H1 (cell line): ENCODE measurements around the gene PRSS21. TPM values are rescaled to one million over a fixed set of nuclear protein-coding genes. Genes with fewer than 3 reads are reported as not detected.

Experiments
- CTCF ChIA-PET: fragments of 300-600 bp; sonication (Branson Sonifier 250); formaldehyde crosslinking; loops from one replicate; lab custom pipeline; 2021; ENCODE audit not compliant: partially characterized antibody; lab: Charles Lee
- POLR2A ChIA-PET: fragments of 300-600 bp; sonication (Branson Sonifier 250); formaldehyde crosslinking; loops from one replicate; lab custom pipeline; 2021; ENCODE audit warnings: inconsistent platforms; ENCODE audit not compliant: partially characterized antibody; lab: Charles Lee
- DNase-seq, 2 experiments: peaks; one replicate each; pipeline versions ENCODE4 v3.0.0 to v3.0.0-alpha.2; 2010 to 2022; ENCODE audit warnings: low spot score in 2 of 2, low read depth in 1 of 2, mixed read lengths in 1 of 2
- FAIRE-seq: peaks from 2 replicates; lab custom pipeline; 2011; peaks lifted over from hg19 to GRCh38; lab: Jason Lieb, UNC
- H2AFZ ChIP-seq: 2 replicates; pipeline ENCODE4 v1.8.1; 2012; ENCODE audit warnings: low read length, inconsistent platforms
- H2AK5ac ChIP-seq: 2 replicates; pipeline ENCODE4 v1.6.1; 2013; ENCODE audit warnings: low read depth, low read length
- H2BK120ac ChIP-seq: replicated peaks from 2 replicates; pipeline ENCODE3; 2013; ENCODE audit warnings: low read depth, low read length, inconsistent platforms
- H2BK12ac ChIP-seq: 2 replicates; pipeline ENCODE4 v1.6.1; 2013; ENCODE audit warnings: low read depth, low read length
- H2BK15ac ChIP-seq: 2 replicates; pipeline ENCODE4 v1.6.1; 2013; ENCODE audit warnings: low read length
- H2BK20ac ChIP-seq: 2 replicates; pipeline ENCODE4 v1.6.1; 2013; ENCODE audit warnings: low read length
- H2BK5ac ChIP-seq: 2 replicates; pipeline ENCODE4 v1.6.1; 2013; ENCODE audit warnings: low read depth, low read length
- H3K14ac ChIP-seq: 2 replicates; pipeline ENCODE4 v1.6.1; 2013; ENCODE audit warnings: inconsistent platforms; ENCODE audit not compliant: insufficient read length
- H3K18ac ChIP-seq: 2 replicates; pipeline ENCODE4 v1.6.1; 2013; ENCODE audit warnings: low read length; ENCODE audit errors: extremely low read depth
- H3K23ac ChIP-seq: 2 replicates; pipeline ENCODE4 v1.6.1; 2013; ENCODE audit warnings: inconsistent platforms; ENCODE audit not compliant: insufficient read length
- H3K23me2 ChIP-seq: 2 replicates; pipeline ENCODE4 v1.6.1; 2013; ENCODE audit warnings: low read depth, low read length
- H3K27ac ChIP-seq: 2 replicates; pipeline ENCODE4 v1.6.1; 2011; ENCODE audit warnings: low read depth, low read length, inconsistent platforms
- H3K27me3 ChIP-seq, 4 experiments: replicated peaks in 1 of 4; 1 replicate in 1 of 4; 2 replicates in 3 of 4; pipeline versions ENCODE4 v1.6.1 to v1.8.1; 2011 to 2013; ENCODE audit warnings: low read length in 3 of 4, mild to moderate bottlenecking in 3 of 4, inconsistent platforms in 2 of 4, mixed read lengths in 2 of 4, moderate library complexity in 1 of 4; ENCODE audit not compliant: control insufficient read depth in 3 of 4, insufficient read depth in 3 of 4; ENCODE audit errors: extremely low read depth in 1 of 4
- H3K36me3 ChIP-seq, 4 experiments: 2 replicates each; pipeline versions ENCODE4 v1.6.1 to v1.8.1; 2011 to 2013; ENCODE audit warnings: mild to moderate bottlenecking in 4 of 4, low read length in 3 of 4, moderate library complexity in 2 of 4, control low read depth in 1 of 4, inconsistent platforms in 1 of 4; ENCODE audit not compliant: insufficient read depth in 4 of 4, control insufficient read depth in 2 of 4
- H3K4ac ChIP-seq: replicated peaks from 2 replicates; pipeline ENCODE3; 2013; ENCODE audit warnings: low read length, low read depth, mixed read lengths, inconsistent platforms; ENCODE audit not compliant: insufficient read length
- H3K4me1 ChIP-seq, 4 experiments: replicated peaks in 1 of 4; 1 replicate in 1 of 4; 2 replicates in 3 of 4; pipeline versions ENCODE4 v1.6.1 to v1.8.1; 2011 to 2013; ENCODE audit warnings: low read length in 3 of 4, inconsistent platforms in 2 of 4, mixed read lengths in 1 of 4; ENCODE audit not compliant: insufficient read depth in 4 of 4, control insufficient read depth in 3 of 4
- H3K4me2 ChIP-seq, 2 experiments: 2 replicates each; pipeline versions ENCODE4 v1.6.1 to v1.8.1; 2011 to 2013; ENCODE audit warnings: low read depth in 2 of 2, low read length in 2 of 2, control low read depth in 1 of 2, inconsistent platforms in 1 of 2, mild to moderate bottlenecking in 1 of 2; ENCODE audit not compliant: insufficient read depth in 1 of 2
- H3K4me3 ChIP-seq, 4 experiments: fragments of 200-600, 300-600 bp in 1 of 4; sonication (generic), shearing (Covaris generic), sonication (Bioruptor Twin) in 1 of 4; 2 replicates each; pipeline versions ENCODE4 v1.5.1 to v1.8.1; 2011 to 2016; ENCODE audit warnings: low read length in 4 of 4, low read depth in 3 of 4, control low read depth in 2 of 4, inconsistent platforms in 2 of 4, mild to moderate bottlenecking in 2 of 4, mixed read lengths in 1 of 4, moderate library complexity in 1 of 4; ENCODE audit not compliant: insufficient read depth in 2 of 4; ENCODE audit errors: extremely low read depth in 1 of 4
- H3K56ac ChIP-seq: replicated peaks from 2 replicates; pipeline ENCODE3; 2013; ENCODE audit warnings: low read depth, mild to moderate bottlenecking, mixed read lengths, low read length, inconsistent platforms; ENCODE audit not compliant: insufficient read length
- H3K79me1 ChIP-seq: 2 replicates; pipeline ENCODE4 v1.6.1; 2013; ENCODE audit warnings: low read depth, low read length, control low read depth
- H3K79me2 ChIP-seq, 2 experiments: 2 replicates each; pipeline versions ENCODE4 v1.6.1 to v1.8.1; 2012 to 2013; ENCODE audit warnings: low read length in 2 of 2, mild to moderate bottlenecking in 2 of 2, inconsistent platforms in 1 of 2; ENCODE audit not compliant: insufficient read depth in 2 of 2, control insufficient read depth in 1 of 2
- H3K9ac ChIP-seq, 4 experiments: replicated peaks in 1 of 4; 1 replicate in 1 of 4; 2 replicates in 3 of 4; pipeline versions ENCODE4 v1.6.1 to v1.8.1; 2011 to 2013; ENCODE audit warnings: low read depth in 3 of 4, low read length in 3 of 4, control low read depth in 2 of 4, mild to moderate bottlenecking in 2 of 4, moderate library complexity in 2 of 4, inconsistent platforms in 1 of 4; ENCODE audit errors: extremely low read depth in 1 of 4
- H3K9me3 ChIP-seq, 2 experiments: 2 replicates each; pipeline versions ENCODE4 v1.6.1 to v1.8.1; 2012 to 2013; ENCODE audit warnings: mild to moderate bottlenecking in 2 of 2, moderate library complexity in 2 of 2, control low read depth in 1 of 2, inconsistent platforms in 1 of 2, low read depth in 1 of 2, low read length in 1 of 2, mixed read lengths in 1 of 2; ENCODE audit not compliant: insufficient read depth in 2 of 2
- H4K20me1 ChIP-seq, 2 experiments: replicated peaks in 1 of 2; 2 replicates each; pipeline versions ENCODE3 to v1.8.1; 2011 to 2013; ENCODE audit warnings: inconsistent platforms in 2 of 2, low read length in 2 of 2, mild to moderate bottlenecking in 1 of 2; ENCODE audit not compliant: insufficient read depth in 2 of 2, control insufficient read depth in 1 of 2
- H4K5ac ChIP-seq: 2 replicates; pipeline ENCODE4 v1.6.1; 2013; ENCODE audit warnings: low read length, low read depth, mixed read lengths, inconsistent platforms; ENCODE audit not compliant: insufficient read length
- H4K8ac ChIP-seq: 2 replicates; pipeline ENCODE4 v1.8.0; 2013; ENCODE audit warnings: mild to moderate bottlenecking, moderate library complexity, low read length, inconsistent platforms; ENCODE audit not compliant: insufficient read depth; ENCODE audit errors: extremely low read depth
- H4K91ac ChIP-seq: replicated peaks from 2 replicates; pipeline ENCODE3; 2013; ENCODE audit warnings: low read length, mixed read lengths, inconsistent platforms; ENCODE audit not compliant: insufficient read length
- BACH1 ChIP-seq: IDR thresholded peaks from 2 replicates; pipeline ENCODE4 v1.6.1; 2012; ENCODE audit warnings: low read length, improper control_type of control experiment
- GTF2F1 ChIP-seq: IDR thresholded peaks from 2 replicates; pipeline ENCODE4 v1.6.1; 2012; ENCODE audit warnings: low read depth, low read length, improper control_type of control experiment, borderline replicate concordance
- HDAC6 ChIP-seq: IDR thresholded peaks from one replicate; pipeline ENCODE4 v1.7.1; 2012; ENCODE audit warnings: low read depth, mild to moderate bottlenecking, inconsistent platforms, low read length, moderate library complexity
- KDM5A ChIP-seq: fragments of 200-600 bp; IDR thresholded peaks from 2 replicates; pipeline ENCODE4 v1.7.1; 2012; ENCODE audit warnings: mild to moderate bottlenecking, low read length, inconsistent platforms, mixed read lengths
- NRF1 ChIP-seq: IDR thresholded peaks from 2 replicates; pipeline ENCODE4 v1.6.1; 2011; ENCODE audit warnings: mild to moderate bottlenecking, low read depth, low read length, improper control_type of control experiment
- POU5F1 ChIP-seq: IDR thresholded peaks from 2 replicates; pipeline ENCODE4 v1.6.1; 2011; ENCODE audit warnings: low read depth, mild to moderate bottlenecking, low read length, moderate library complexity
- RXRA ChIP-seq: IDR thresholded peaks from 2 replicates; pipeline ENCODE4 v1.6.1; 2011; ENCODE audit warnings: low read depth, mild to moderate bottlenecking, low read length, moderate library complexity; ENCODE audit not compliant: insufficient read depth
- SIN3A ChIP-seq, 2 experiments: IDR thresholded peaks in 1 of 2; conservative IDR thresholded peaks in 1 of 2; 2 replicates each; pipeline ENCODE4 v1.6.1; 2011 to 2012; ENCODE audit warnings: low read length in 2 of 2, improper control_type of control experiment in 1 of 2, low read depth in 1 of 2, mild to moderate bottlenecking in 1 of 2
- TAF7 ChIP-seq: optimal IDR thresholded peaks from 2 replicates; pipeline ENCODE3; 2011; ENCODE audit warnings: low read depth, mild to moderate bottlenecking, inconsistent platforms, low read length, moderate library complexity, borderline replicate concordance
- TBP ChIP-seq: IDR thresholded peaks from 2 replicates; pipeline ENCODE4 v1.6.1; 2011; ENCODE audit warnings: low read depth, low read length, improper control_type of control experiment
- WGBS, 2 experiments: shearing (Covaris generic) in 1 of 2; methylation state at CpG; one replicate each; pipeline versions ENCODE4 v1.1.6 to v1.1.7; 2013 to 2015; ENCODE audit warnings: low lambda C conversion rate in 2 of 2, mixed read lengths in 2 of 2, inconsistent platforms in 1 of 2, low coverage in 1 of 2, missing lambda C conversion rate in 1 of 2; ENCODE audit not compliant: insufficient replicate concordance in 2 of 2, insufficient coverage in 1 of 2, insufficient read length in 1 of 2; ENCODE audit errors: extremely low coverage in 1 of 2, missing lambda C conversion rate in 1 of 2; 5-methylcytosine and 5-hydroxymethylcytosine counted together
- polyA plus RNA-seq, 7 experiments: library from polyadenylated mRNA; depleted of rRNA in 3 of 7; stranded (reverse) in 5 of 7; unstranded in 2 of 7; fragments of >200 nt in 5 of 7; fragments of 200-250 nt in 2 of 7; gene quantifications; 1 replicate in 5 of 7; 2 replicates in 1 of 7; 4 replicates in 1 of 7; pipeline versions ENCODE4 v1.2.1 to v1.2.3, GENCODE V29; 2011 to 2013; ENCODE audit warnings: missing spikeins in 2 of 7, mixed read lengths in 2 of 7
- total RNA-seq: library from RNA; stranded (reverse); fragmentation: NEBNext Ultra II Directional; extraction: Animal tissue kit (Norgen Biotek cat#: 25700); gene quantifications from 2 replicates; pipeline ENCODE4 v1.2.1, GENCODE V29; 2021
- TF ChIP-seq, protein P1 (sequence below), 3 experiments: IDR thresholded peaks; 1 replicate in 2 of 3; 2 replicates in 1 of 3; pipeline versions ENCODE4 v1.5.1 to v1.6.1; 2011; ENCODE audit warnings: low read length in 3 of 3, mild to moderate bottlenecking in 3 of 3, inconsistent platforms in 2 of 3, low read depth in 1 of 3, moderate library complexity in 1 of 3; ENCODE audit not compliant: insufficient read depth in 1 of 3; ENCODE audit errors: control extremely low read depth in 1 of 3

PRSS21 gene
- total and polyA plus RNA-seq, 2 of the 8 experiments (the other 6 are each of a cell fraction or from before 2014, with no cell fraction given): 0.76 to 1.0 TPM

DNA sequence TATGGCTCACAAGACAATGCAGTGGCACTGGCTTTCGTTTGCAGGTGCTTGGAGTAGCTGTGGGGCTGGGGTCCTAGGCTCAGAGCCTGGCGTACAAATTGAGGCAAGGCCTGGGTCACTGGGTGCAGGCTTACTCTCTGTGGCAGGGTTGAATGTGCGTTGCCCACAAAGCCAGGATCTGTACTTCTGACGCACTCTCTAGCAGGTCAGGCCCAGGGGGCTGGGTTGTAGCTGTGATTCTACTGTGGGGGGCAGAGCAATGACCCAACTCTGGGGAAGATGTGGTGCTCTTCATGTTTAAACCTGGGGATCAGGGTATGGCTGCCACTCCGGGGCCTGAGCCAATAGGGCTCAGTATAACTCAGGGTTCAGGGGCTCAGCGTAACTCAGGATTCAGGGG lies 6.4 kb upstream of the PRSS21 start:
- Histone ChIP-seq H2AFZ (no peak overlapping the region), H3K18ac (no peak overlapping the region), H2BK5ac (no peak overlapping the region), H3K4ac (no peak overlapping the region), H3K27ac (no peak overlapping the region), H4K91ac (no peak overlapping the region), H4K8ac (no peak overlapping the region), H2BK20ac (no peak overlapping the region), H3K9ac (no peak overlapping the region), H2AK5ac (no peak overlapping the region), H4K5ac (no peak overlapping the region), H3K36me3 (no peaks in the 10 kb centered on the region), H2BK12ac (no peak overlapping the region), H3K79me1 (no peaks in the 10 kb centered on the region), H3K79me2 (no peaks in the 10 kb centered on the region), H4K20me1 (peaks cover 0 to 2% of the 10 kb centered on the region in 2 experiments), H3K9me3 (peaks cover 0 to 5% of the 10 kb centered on the region in 2 experiments; a peak in 1 of 4 replicates), H2BK15ac (no peak overlapping the region), H3K23me2 (no peaks in the 10 kb centered on the region), H3K4me2 (no peak overlapping the region), H3K4me1 (peaks cover 0 to 7% (median 1%) of the 10 kb centered on the region in 4 experiments; a peak in 2 of 7 replicates), H3K14ac (no peak overlapping the region), H3K56ac (no peak overlapping the region), H3K27me3 (0 out of 7 replicates have a peak, but pooled peaks cover 0 to 2% (median 0%) of the 10 kb centered on the region in 4 experiments), H3K4me3 (no peak overlapping the region), H3K23ac (no peak overlapping the region), H2BK120ac (no peak overlapping the region)
- 86% methylated on average over 6 of the region's 6 CpGs; no CpG with 5 or more reads in 1 of the 2 experiments for WGBS, 2 experiments
- no peak for FAIRE-seq
- ChIA-PET CTCF (interaction anchor here (1.0 to 3.1 kb wide), 7 partner anchors 12 to 58 kb away, joined by 3 to 22 read pairs (median 4); partner anchors contain the start of gene PRSS41), POLR2A (interaction anchor here (1.0 to 2.0 kb wide), 3 partner anchors 33 to 60 kb away, joined by 3 to 9 read pairs (median 3); partner anchors contain the start of gene ELOB)
- DNase-seq: no peak
- no peak for TF ChIP-seq HDAC6
- no peak for TF ChIP-seq GTF2F1
- TF ChIP-seq BACH1: no peak
- TF ChIP-seq POU5F1: no peak
- TF ChIP-seq RXRA: no peak
- no peak for TF ChIP-seq TBP
- no peak for TF ChIP-seq TAF7
- TF ChIP-seq NRF1: no peak
- no peak for TF ChIP-seq KDM5A
- no peak for TF ChIP-seq SIN3A (conservative IDR thresholded peaks at IDR 0.05 in 1 of 2, IDR thresholded peaks at IDR 0.05 in 1 of 2; ENCODE audit: low read depth in 1 of 2, low read length in 2 of 2)
- TF ChIP-seq, protein P1, sequence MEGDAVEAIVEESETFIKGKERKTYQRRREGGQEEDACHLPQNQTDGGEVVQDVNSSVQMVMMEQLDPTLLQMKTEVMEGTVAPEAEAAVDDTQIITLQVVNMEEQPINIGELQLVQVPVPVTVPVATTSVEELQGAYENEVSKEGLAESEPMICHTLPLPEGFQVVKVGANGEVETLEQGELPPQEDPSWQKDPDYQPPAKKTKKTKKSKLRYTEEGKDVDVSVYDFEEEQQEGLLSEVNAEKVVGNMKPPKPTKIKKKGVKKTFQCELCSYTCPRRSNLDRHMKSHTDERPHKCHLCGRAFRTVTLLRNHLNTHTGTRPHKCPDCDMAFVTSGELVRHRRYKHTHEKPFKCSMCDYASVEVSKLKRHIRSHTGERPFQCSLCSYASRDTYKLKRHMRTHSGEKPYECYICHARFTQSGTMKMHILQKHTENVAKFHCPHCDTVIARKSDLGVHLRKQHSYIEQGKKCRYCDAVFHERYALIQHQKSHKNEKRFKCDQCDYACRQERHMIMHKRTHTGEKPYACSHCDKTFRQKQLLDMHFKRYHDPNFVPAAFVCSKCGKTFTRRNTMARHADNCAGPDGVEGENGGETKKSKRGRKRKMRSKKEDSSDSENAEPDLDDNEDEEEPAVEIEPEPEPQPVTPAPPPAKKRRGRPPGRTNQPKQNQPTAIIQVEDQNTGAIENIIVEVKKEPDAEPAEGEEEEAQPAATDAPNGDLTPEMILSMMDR (IDR thresholded peaks at IDR 0.05; ENCODE audit: control extremely low read depth in 1 of 3, insufficient read depth in 1 of 3, low read depth in 1 of 3, low read length in 3 of 3): no peak
